Measurements from ENCODE around the gene C19orf33. TPM values are rescaled to one million over a fixed set of nuclear protein-coding genes. Genes with fewer than 3 reads are reported as not detected.

Gene C19orf33
- total RNA-seq, 4 donors from 2014 or later = 354 to 843 (median 469) TPM

- WGBS, 2 donors = 42 to 57% methylated on average over 7 to 8 of the region's 15 CpGs
- Histone ChIP-seq H3K4me1 (peaks cover 18 to 85% (median 28%) of the 10 kb centered on the region in 3 donors), H3K9me3 (no peaks in the 10 kb centered on the region), H3K4me3 (no peak overlapping the region), H3K27me3 (no peaks in the 10 kb centered on the region), H3K36me3 (peaks cover 4 to 67% (median 20%) of the 10 kb centered on the region in 3 donors), H3K27ac (peak overlapping the region; percentile 67 to 89 (median 82))
- intact Hi-C loops (cut with DNase I) = no loop called here
- TF ChIP-seq, protein P1, sequence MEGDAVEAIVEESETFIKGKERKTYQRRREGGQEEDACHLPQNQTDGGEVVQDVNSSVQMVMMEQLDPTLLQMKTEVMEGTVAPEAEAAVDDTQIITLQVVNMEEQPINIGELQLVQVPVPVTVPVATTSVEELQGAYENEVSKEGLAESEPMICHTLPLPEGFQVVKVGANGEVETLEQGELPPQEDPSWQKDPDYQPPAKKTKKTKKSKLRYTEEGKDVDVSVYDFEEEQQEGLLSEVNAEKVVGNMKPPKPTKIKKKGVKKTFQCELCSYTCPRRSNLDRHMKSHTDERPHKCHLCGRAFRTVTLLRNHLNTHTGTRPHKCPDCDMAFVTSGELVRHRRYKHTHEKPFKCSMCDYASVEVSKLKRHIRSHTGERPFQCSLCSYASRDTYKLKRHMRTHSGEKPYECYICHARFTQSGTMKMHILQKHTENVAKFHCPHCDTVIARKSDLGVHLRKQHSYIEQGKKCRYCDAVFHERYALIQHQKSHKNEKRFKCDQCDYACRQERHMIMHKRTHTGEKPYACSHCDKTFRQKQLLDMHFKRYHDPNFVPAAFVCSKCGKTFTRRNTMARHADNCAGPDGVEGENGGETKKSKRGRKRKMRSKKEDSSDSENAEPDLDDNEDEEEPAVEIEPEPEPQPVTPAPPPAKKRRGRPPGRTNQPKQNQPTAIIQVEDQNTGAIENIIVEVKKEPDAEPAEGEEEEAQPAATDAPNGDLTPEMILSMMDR (IDR thresholded peaks at IDR 0.05) = peak in 1 of 6 experiments; percentile 8
- no peak for TF ChIP-seq POLR2A (IDR thresholded peaks at IDR 0.05)
- no peak for DNase-seq
Observed at GRCh38 chr19:38291855-38292254, 12.2 kb upstream of the C19orf33 start.

DNA sequence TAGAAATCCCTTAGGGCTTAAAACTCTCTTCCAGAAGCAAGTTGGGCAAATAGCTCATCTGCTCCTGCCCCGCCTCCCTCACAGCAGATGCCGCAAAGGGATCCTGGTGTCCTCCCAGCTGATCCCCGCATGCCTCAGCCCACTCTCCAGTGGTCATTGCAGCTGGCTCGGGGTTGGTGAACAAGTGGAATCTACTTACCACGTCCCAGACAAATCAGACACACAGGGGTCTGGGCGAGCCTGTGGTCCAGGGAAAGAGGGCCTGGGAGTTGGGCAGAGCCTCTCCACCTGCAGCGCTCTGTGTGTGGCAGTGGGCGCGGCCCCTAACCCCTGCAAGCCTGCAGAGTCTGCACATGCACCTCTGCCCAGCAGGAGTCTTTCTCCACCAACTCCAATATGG lies 10.8 kb upstream of the C19orf33 start:
- no peak overlapping the region for H3K4me3 ChIP-seq
- peaks cover 4 to 53% (median 17%) of the 10 kb centered on the region in 3 donors for H3K36me3 ChIP-seq
- no peak for TF ChIP-seq POLR2A (IDR thresholded peaks at IDR 0.05)
- TF ChIP-seq, protein P1 (IDR thresholded peaks at IDR 0.05) = no peak
- H3K27ac ChIP-seq = peak overlapping the region in 2 of 4 donors; percentile 7 to 9
- no peak for DNase-seq
- intact Hi-C loops (cut with DNase I) = no loop called here
- H3K9me3 ChIP-seq = no peaks in the 10 kb centered on the region
- H3K27me3 ChIP-seq = no peaks in the 10 kb centered on the region
- WGBS, 2 donors = 86 to 100% methylated on average over 3 to 8 of the region's 9 CpGs
- H3K4me1 ChIP-seq = peaks cover 19 to 97% (median 33%) of the 10 kb centered on the region in 3 donors

GRCh38 chr19:38294090-38294489 lies 10.0 kb upstream of the C19orf33 start:
- 70% methylated on average over 6 of the region's 8 CpGs; no CpG with 5 or more reads in 1 of the 2 donors for WGBS, 2 donors
- TF ChIP-seq, protein P1 (IDR thresholded peaks at IDR 0.05) = no peak
- no peak for TF ChIP-seq POLR2A (IDR thresholded peaks at IDR 0.05)
- Histone ChIP-seq H3K36me3 (peaks cover 4 to 44% (median 9%) of the 10 kb centered on the region in 3 donors), H3K27ac (peak overlapping the region in 1 of 4 donors; percentile 82), H3K27me3 (no peaks in the 10 kb centered on the region), H3K9me3 (no peaks in the 10 kb centered on the region), H3K4me3 (no peak overlapping the region), H3K4me1 (peaks cover 27 to 97% (median 42%) of the 10 kb centered on the region in 3 donors)
- no peak for DNase-seq
- intact Hi-C loops (cut with DNase I) = no loop called here

DNA sequence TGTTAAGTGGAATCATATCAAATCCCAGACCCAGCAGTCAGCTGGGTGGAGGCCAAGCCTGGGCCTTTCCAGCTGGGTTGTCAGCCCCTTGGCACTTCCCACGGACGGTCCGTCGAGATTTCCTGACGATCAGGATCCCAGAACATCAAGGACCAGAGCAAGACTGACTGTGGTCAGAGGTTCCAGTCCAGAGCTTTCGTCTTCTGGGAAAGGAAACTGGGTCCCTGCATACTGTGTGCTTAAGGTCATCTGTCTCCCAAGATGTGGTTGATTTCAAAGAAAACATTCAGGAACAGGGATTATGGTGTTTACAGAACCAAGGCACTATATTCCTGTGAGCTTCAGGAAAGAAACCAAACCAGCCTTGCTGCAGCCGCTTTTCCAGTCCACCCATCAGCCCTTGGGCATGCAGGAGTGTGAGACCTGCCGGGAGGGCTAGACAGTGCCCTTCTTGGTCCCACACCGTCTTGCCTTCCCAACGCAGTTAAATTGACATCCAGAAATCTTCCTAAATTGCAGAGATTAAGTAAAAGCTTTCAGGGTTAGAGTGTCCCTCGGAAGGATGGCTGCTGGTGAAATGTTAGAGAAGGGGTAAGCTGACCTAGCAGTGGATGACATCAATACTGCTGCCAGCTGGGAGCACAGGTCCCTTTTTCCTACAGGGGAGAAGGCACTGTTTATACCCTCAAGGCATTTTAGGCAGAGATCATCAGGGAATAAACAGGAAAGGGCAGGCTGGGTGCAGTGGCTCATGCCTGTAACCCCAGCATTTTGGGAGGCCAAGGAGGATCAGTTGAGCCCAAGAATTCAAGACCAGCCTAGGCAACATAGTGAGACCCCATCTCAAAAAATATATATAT lies 5.0 kb upstream of the C19orf33 start:
- intact Hi-C loops (cut with DNase I) = no loop called here
- peaks cover 0 to 5% (median 0%) of the 10 kb centered on the region in 3 donors for H3K36me3 ChIP-seq
- 26 to 66% methylated on average over 8 to 9 of the region's 11 CpGs for WGBS, 2 donors
- TF ChIP-seq, protein P1 (IDR thresholded peaks at IDR 0.05) = no peak
- TF ChIP-seq POLR2A (IDR thresholded peaks at IDR 0.05) = no peak
- H3K27ac ChIP-seq = peak overlapping the region; percentile 56 to 96 (median 80)
- no peak overlapping the region for H3K4me3 ChIP-seq
- H3K27me3 ChIP-seq = no peaks in the 10 kb centered on the region
- H3K4me1 ChIP-seq = peaks cover 16 to 94% (median 42%) of the 10 kb centered on the region in 3 donors
- no peaks in the 10 kb centered on the region for H3K9me3 ChIP-seq
- no peak for DNase-seq

DNA sequence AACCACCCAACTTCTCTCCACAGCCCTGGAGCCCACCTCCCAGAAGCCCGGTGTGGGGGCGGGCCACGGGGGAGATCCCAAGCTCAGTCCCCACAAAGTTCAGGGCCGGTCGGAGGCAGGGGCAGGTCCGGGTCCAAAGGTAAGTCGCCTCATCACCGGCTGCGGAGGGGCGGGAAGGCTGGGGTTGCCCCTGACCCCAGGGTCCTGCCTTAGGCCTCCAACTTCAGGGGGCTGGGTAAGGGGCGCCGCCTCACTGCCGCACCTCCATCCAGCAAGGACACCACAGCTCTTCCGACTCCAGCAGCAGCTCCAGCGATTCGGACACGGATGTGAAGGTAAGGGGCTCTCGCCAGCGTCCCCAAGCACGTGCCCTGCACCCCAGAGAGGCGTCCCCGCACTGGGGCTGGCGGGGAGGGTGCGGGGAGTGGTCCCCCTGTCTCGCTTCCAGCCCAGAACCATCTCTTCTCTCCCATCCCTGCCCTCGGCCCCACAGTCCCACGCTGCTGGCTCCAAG lies 358 bp downstream of the C19orf33 start:
- WGBS, 2 donors = 18 to 55% methylated on average over 2 to 12 of the region's 27 CpGs
- Histone ChIP-seq H3K36me3 (peaks cover 10 to 40% (median 10%) of the 10 kb centered on the region in 3 donors), H3K9me3 (no peaks in the 10 kb centered on the region), H3K27me3 (no peaks in the 10 kb centered on the region), H3K4me1 (peaks cover 5 to 59% (median 7%) of the 10 kb centered on the region in 3 donors), H3K4me3 (peak overlapping the region; percentile 50 to 67 (median 58)), H3K27ac (peak overlapping the region; percentile 92 to 98 (median 96))
- TF ChIP-seq POLR2A (IDR thresholded peaks at IDR 0.05) = no peak
- TF ChIP-seq, protein P1 (IDR thresholded peaks at IDR 0.05) = no peak
- intact Hi-C loops (cut with DNase I) = no loop called here
- no peak for DNase-seq

Measured in esophagus squamous epithelium (tissue), 5 donors.